ENCODE results near the gene EPN2. TPM values are rescaled to one million over a fixed set of nuclear protein-coding genes. Genes with fewer than 3 reads are reported as not detected.

Gene EPN2
- total RNA-seq, 1 experiment from 2014 or later = 35.6 TPM

GRCh38 chr17:19288453-19288852 lies 51.3 kb downstream of the EPN2 start:
- Mint-ChIP-seq H3K27me3 (ENCODE audit: insufficient read depth, unreplicated experiment) (no peaks in the 10 kb centered on the region), H3K4me1 (ENCODE audit: low read depth, unreplicated experiment) (peaks cover 28% of the 10 kb centered on the region), H3K36me3 (ENCODE audit: insufficient read depth, unreplicated experiment) (peaks cover 22% of the 10 kb centered on the region), H3K9me3 (ENCODE audit: unreplicated experiment) (no peaks in the 10 kb centered on the region), H3K27ac (ENCODE audit: unreplicated experiment) (peak overlapping the region; percentile 90), H3K4me3 (ENCODE audit: unreplicated experiment) (peak overlapping the region; percentile 50)
- CTCF ChIA-PET = no interaction called here
- H3K36me3 ChIP-seq (ENCODE audit: control insufficient read depth, insufficient read depth, low read length) = peaks cover 2% of the 10 kb centered on the region
- peaks cover 15% of the 10 kb centered on the region for H3K4me1 ChIP-seq
- intact Hi-C loops (cut with micrococcal nuclease; ENCODE audit: unreplicated experiment) = no loop called here
- POLR2A ChIA-PET = no interaction called here
- no TSS peak for BruUV-seq (replicated peaks)
- peak; percentile 74 to 78 for DNase-seq
- no peaks in the 10 kb centered on the region for H3K27me3 ChIP-seq (replicated peaks; ENCODE audit: control insufficient read depth, insufficient read depth, low read length)
- no peaks in the 10 kb centered on the region for H3K9me3 ChIP-seq
- TF ChIP-seq CTCF (IDR thresholded peaks at IDR 0.05; ENCODE audit: insufficient read depth in 1 of 2, low read depth in 1 of 2, low read length in 1 of 2, severe bottlenecking in 1 of 2, unreplicated experiment in 1 of 2) = no peak
- no peak overlapping the region for H3K4me3 ChIP-seq (ENCODE audit: low read depth, low read length)

DNA sequence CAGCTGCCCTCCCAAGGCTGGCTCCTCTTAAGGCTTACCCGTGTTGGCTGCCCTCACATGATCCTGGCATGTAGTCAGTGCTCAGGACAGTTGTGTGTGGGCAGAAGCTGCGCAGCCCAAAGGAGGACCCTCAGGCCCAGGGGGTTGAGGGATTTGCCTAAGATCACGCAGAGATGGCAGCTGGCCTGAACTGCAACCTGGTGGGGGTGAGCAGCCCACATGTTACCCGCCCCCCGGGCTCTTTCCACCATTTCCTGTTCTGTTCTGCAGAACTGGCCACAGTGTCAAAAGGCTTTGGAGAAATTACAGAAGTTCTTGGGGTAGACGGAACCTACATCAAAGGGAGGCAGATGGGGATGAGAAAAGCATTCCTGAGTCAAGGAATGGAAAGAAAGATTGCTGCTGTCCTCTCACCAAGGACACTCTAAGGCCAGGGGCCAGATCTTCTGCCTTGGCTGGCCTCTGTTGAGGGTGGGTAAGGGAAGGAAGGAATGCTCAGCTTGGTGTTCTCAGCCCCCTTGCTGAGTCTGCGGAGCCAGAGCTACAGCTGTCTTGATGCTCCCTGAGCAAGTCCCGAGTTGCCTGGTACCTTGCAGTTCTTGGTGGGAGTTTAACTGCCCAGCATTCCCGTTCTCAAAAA lies 53.0 kb downstream of the EPN2 start:
- peaks cover 2% of the 10 kb centered on the region for H3K36me3 ChIP-seq (ENCODE audit: control insufficient read depth, insufficient read depth, low read length)
- no peaks in the 10 kb centered on the region for H3K9me3 ChIP-seq
- no peaks in the 10 kb centered on the region for H3K27me3 Mint-ChIP-seq (ENCODE audit: insufficient read depth, unreplicated experiment)
- no peak overlapping the region for H3K4me3 Mint-ChIP-seq (ENCODE audit: unreplicated experiment)
- peaks cover 15% of the 10 kb centered on the region for H3K4me1 ChIP-seq
- H3K36me3 Mint-ChIP-seq (ENCODE audit: insufficient read depth, unreplicated experiment) = peaks cover 22% of the 10 kb centered on the region
- peaks cover 28% of the 10 kb centered on the region for H3K4me1 Mint-ChIP-seq (ENCODE audit: low read depth, unreplicated experiment)
- no TSS peak for BruUV-seq (replicated peaks)
- ChIA-PET POLR2A (no interaction called here), CTCF (no interaction called here)
- no peak for DNase-seq
- no peak overlapping the region for H3K4me3 ChIP-seq (ENCODE audit: low read depth, low read length)
- intact Hi-C loops (cut with micrococcal nuclease; ENCODE audit: unreplicated experiment) = no loop called here
- TF ChIP-seq CTCF (IDR thresholded peaks at IDR 0.05; ENCODE audit: insufficient read depth in 1 of 2, low read depth in 1 of 2, low read length in 1 of 2, severe bottlenecking in 1 of 2, unreplicated experiment in 1 of 2) = no peak
- H3K9me3 Mint-ChIP-seq (ENCODE audit: unreplicated experiment) = no peaks in the 10 kb centered on the region
- H3K27me3 ChIP-seq (replicated peaks; ENCODE audit: control insufficient read depth, insufficient read depth, low read length) = no peaks in the 10 kb centered on the region
- H3K27ac Mint-ChIP-seq (ENCODE audit: unreplicated experiment) = peak overlapping the region; percentile 40

DNA sequence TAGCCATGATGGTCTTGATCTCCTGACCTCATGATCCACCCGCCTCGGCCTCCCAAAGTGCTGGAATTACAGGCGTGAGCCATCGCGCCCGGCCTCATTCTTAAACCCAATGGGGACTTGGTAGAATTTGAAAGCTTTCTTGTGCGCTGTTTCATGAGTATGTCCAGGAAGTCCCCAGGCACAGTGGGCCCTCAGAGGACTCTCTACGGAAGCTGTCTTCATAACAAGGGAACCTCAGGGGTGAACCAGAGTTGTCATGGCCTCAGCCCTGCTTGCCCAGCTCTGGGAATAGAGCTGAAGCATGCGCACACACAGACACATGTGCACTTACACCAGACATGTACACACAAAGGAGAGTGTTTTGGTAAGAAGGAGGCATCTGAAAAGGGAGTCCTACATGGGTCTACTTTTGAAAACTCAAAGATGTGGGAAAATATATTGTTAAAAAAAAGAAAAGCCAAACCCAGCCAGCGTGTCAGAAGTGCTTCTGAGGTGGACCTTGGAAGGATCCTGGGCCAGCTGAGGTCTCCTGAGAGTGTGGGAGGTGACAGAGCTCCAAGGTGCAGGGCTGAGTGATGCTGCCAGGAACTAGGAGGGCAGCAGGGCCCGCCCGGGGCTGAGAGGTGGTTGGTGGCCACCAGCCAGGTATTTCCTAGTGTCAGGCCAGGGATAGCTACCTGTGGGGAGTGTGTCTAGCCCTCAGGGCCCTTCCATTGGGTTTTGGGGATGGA lies 54.6 kb downstream of the EPN2 start:
- Histone ChIP-seq H3K27me3 (replicated peaks; ENCODE audit: control insufficient read depth, insufficient read depth, low read length) (no peaks in the 10 kb centered on the region), H3K9me3 (no peaks in the 10 kb centered on the region), H3K4me1 (peaks cover 15% of the 10 kb centered on the region), H3K36me3 (ENCODE audit: control insufficient read depth, insufficient read depth, low read length) (peaks cover 2% of the 10 kb centered on the region), H3K4me3 (ENCODE audit: low read depth, low read length) (no peak overlapping the region)
- Mint-ChIP-seq H3K27ac (ENCODE audit: unreplicated experiment) (peak overlapping the region; percentile 58), H3K36me3 (ENCODE audit: insufficient read depth, unreplicated experiment) (peaks cover 31% of the 10 kb centered on the region), H3K9me3 (ENCODE audit: unreplicated experiment) (no peaks in the 10 kb centered on the region), H3K27me3 (ENCODE audit: insufficient read depth, unreplicated experiment) (no peaks in the 10 kb centered on the region), H3K4me3 (ENCODE audit: unreplicated experiment) (no peak overlapping the region), H3K4me1 (ENCODE audit: low read depth, unreplicated experiment) (peaks cover 28% of the 10 kb centered on the region)
- DNase-seq = no peak
- POLR2A ChIA-PET = no interaction called here
- BruUV-seq (replicated peaks) = no TSS peak
- intact Hi-C loops (cut with micrococcal nuclease; ENCODE audit: unreplicated experiment) = no loop called here
- CTCF ChIA-PET = interaction anchor here (0.7 kb wide), 1 partner anchor 40 kb away, joined by 5 read pairs; no protein-coding TSS in a partner anchor
- TF ChIP-seq CTCF (IDR thresholded peaks at IDR 0.05; ENCODE audit: insufficient read depth in 1 of 2, low read depth in 1 of 2, low read length in 1 of 2, severe bottlenecking in 1 of 2, unreplicated experiment in 1 of 2) = no peak
